ENCODE data around the gene G0S2. TPM values are rescaled to one million over a fixed set of nuclear protein-coding genes. Genes with fewer than 3 reads are reported as not detected.

G0S2 gene
- polyA plus RNA-seq, 1 donor from 2014 or later = 0.33 TPM

- Histone ChIP-seq H3K79me2 (replicated peaks; ENCODE audit: insufficient read depth, low read length) (no peaks in the 10 kb centered on the region), H3K9ac (ENCODE audit: low read length) (no peak overlapping the region), H3K27me3 (ENCODE audit: insufficient read depth, low read depth, low read length) (no peaks in the 10 kb centered on the region), H4K20me1 (ENCODE audit: insufficient read depth) (no peaks in the 10 kb centered on the region), H3K27ac (ENCODE audit: low read length) (no peak overlapping the region), H3K4me2 (ENCODE audit: low read length) (no peak overlapping the region), H3K9me2 (ENCODE audit: insufficient read depth, low read length) (no peaks in the 10 kb centered on the region), H3K9me3 (ENCODE audit: low read length) (no peaks in the 10 kb centered on the region), H3K36me3 (ENCODE audit: insufficient read depth, low read length) (no peaks in the 10 kb centered on the region), H3F3A (ENCODE audit: insufficient read depth, low read length, poor library complexity, severe bottlenecking) (no peaks in the 10 kb centered on the region), H3K4me3 (ENCODE audit: low read length) (no peak overlapping the region), H2AFZ (ENCODE audit: low read depth, low read length) (no peak overlapping the region)
- no peak for TF ChIP-seq SMC3 (conservative IDR thresholded peaks at IDR 0.05; ENCODE audit: poor library complexity)
- TF ChIP-seq RAD21 (conservative IDR thresholded peaks at IDR 0.05) = no peak
- TF ChIP-seq CTCF (IDR thresholded peaks at IDR 0.05; ENCODE audit: poor library complexity, severe bottlenecking) = no peak
- TF ChIP-seq POLR2AphosphoS5 (IDR thresholded peaks at IDR 0.05) = no peak
- TF ChIP-seq MXI1 (conservative IDR thresholded peaks at IDR 0.05; ENCODE audit: poor library complexity, severe bottlenecking) = no peak
These were observed 24.0 kb upstream of the G0S2 start for GRCh38 chr1:209651138-209651587.

GRCh38 chr1:209652121-209652735, 23.0 kb upstream of the G0S2 start, which contains the start of gene LAMB3:
LAMB3 (minus strand) TSS chr1:209652425; CDS start chr1:209650944, 1,481 bp downstream.
- no peak within 1 kb of the TSS for H3K4me2 ChIP-seq (ENCODE audit: low read length)

More at GRCh38 chr1:209652121-209652735, 23.0 kb upstream of the G0S2 start, which contains the start of gene LAMB3:
- no peak for TF ChIP-seq EP300 (conservative IDR thresholded peaks at IDR 0.05; ENCODE audit: poor library complexity, severe bottlenecking)
- no peak for TF ChIP-seq EZH2 (IDR thresholded peaks at IDR 0.05; ENCODE audit: borderline replicate concordance, insufficient read depth, low read length, poor library complexity, severe bottlenecking)
- TF ChIP-seq POLR2AphosphoS5 (IDR thresholded peaks at IDR 0.05) = no peak
- no peak for TF ChIP-seq TAF1 (IDR thresholded peaks at IDR 0.05; ENCODE audit: low read depth)
- no peak for TF ChIP-seq RAD21 (conservative IDR thresholded peaks at IDR 0.05)
- TF ChIP-seq REST (IDR thresholded peaks at IDR 0.05; ENCODE audit: borderline replicate concordance) = no peak
- no peak for TF ChIP-seq MXI1 (conservative IDR thresholded peaks at IDR 0.05; ENCODE audit: poor library complexity, severe bottlenecking)
- TF ChIP-seq CTCF (IDR thresholded peaks at IDR 0.05; ENCODE audit: poor library complexity, severe bottlenecking) = no peak
- no peak for TF ChIP-seq SMC3 (conservative IDR thresholded peaks at IDR 0.05; ENCODE audit: poor library complexity)
- no peaks in the 10 kb centered on the region for H3K27me3 ChIP-seq (ENCODE audit: insufficient read depth, low read depth, low read length)
- H2AFZ ChIP-seq (ENCODE audit: low read depth, low read length) = no peak within 1 kb of the TSS
- H3F3A ChIP-seq (ENCODE audit: insufficient read depth, low read length, poor library complexity, severe bottlenecking) = no peaks in the 10 kb centered on the region
- no peaks in the 10 kb centered on the region for H3K9me3 ChIP-seq (ENCODE audit: low read length)
- H3K79me2 ChIP-seq (replicated peaks; ENCODE audit: insufficient read depth, low read length) = no peaks in the 10 kb centered on the region
- no peaks in the 10 kb centered on the region for H3K9me2 ChIP-seq (ENCODE audit: insufficient read depth, low read length)
- H3K4me3 ChIP-seq (ENCODE audit: low read length) = no peak within 1 kb of the TSS
- no peaks in the 10 kb centered on the region for H3K36me3 ChIP-seq (ENCODE audit: insufficient read depth, low read length)
- no peaks in the 10 kb centered on the region for H4K20me1 ChIP-seq (ENCODE audit: insufficient read depth)
- H3K9ac ChIP-seq (ENCODE audit: low read length) = no peak within 1 kb of the TSS
- H3K27ac ChIP-seq (ENCODE audit: low read length) = no peak within 1 kb of the TSS

Measured in neural cell (in vitro differentiated cells).